Hematopoietic multipotent progenitor cell treated with erythropoietin and hydrocortisone succinate and interleukin-3 and kit ligand, for 15 days (in vitro differentiated cells): ENCODE results near the gene GPR55.

Experiments
- DNase-seq: peaks from one replicate; pipeline ENCODE4 v3.0.0-alpha.2; 2015; ENCODE audit warnings: low spot score

Gene GPR55

GRCh38 chr2:230919240-230919639, 5.8 kb downstream of the GPR55 start:
- DNase-seq = no peak

GRCh38 chr2:230916218-230916617, 8.8 kb downstream of the GPR55 start:
- DNase-seq = no peak

- no peak for DNase-seq
These were observed 9.7 kb downstream of the GPR55 start for GRCh38 chr2:230915319-230915718.

DNA sequence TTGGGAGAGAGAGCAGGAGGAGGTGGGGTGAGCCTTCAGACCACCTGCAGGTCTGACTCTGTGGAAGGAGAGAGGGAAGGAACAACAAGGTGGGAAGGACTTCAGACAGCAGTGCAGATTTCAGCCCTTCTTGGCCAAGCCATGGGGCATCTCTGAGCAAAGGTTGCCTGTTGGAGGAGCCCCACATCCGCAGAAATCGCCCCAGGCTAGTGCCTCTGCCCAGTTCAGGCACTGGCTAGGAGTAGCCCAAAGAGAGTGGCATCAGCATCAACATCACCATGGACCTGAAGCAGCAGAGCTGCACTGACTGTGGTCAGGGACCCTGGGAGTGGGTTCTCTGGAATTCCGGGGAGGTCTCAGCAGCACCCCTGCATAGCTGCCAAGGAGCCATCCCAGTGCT, 10.2 kb downstream of the GPR55 start:
- no peak for DNase-seq

GRCh38 chr2:230913406-230914143, 11.5 kb downstream of the GPR55 start:
- DNase-seq = no peak

DNA sequence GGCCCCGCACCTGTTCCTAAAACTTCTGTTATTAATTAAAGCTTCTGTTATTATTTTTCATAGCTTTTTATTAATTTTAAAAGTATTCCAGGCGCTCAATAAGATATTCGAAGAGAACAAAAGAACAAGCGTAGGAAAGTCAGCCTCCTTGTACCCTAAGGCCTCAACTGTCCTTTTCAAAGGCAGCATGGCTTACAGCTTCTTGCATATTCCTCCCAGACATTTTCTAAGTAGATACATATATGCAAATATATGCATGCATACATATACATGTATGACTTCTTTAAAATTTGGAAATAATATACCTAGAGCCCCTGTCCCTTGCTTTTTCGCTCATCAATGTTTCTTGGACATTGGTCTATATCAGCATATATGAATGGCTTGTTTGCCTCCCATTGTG, 12.3 kb downstream of the GPR55 start:
- no peak for DNase-seq

GRCh38 chr2:230912046-230912445, 13.0 kb downstream of the GPR55 start:
- no peak for DNase-seq

DNA sequence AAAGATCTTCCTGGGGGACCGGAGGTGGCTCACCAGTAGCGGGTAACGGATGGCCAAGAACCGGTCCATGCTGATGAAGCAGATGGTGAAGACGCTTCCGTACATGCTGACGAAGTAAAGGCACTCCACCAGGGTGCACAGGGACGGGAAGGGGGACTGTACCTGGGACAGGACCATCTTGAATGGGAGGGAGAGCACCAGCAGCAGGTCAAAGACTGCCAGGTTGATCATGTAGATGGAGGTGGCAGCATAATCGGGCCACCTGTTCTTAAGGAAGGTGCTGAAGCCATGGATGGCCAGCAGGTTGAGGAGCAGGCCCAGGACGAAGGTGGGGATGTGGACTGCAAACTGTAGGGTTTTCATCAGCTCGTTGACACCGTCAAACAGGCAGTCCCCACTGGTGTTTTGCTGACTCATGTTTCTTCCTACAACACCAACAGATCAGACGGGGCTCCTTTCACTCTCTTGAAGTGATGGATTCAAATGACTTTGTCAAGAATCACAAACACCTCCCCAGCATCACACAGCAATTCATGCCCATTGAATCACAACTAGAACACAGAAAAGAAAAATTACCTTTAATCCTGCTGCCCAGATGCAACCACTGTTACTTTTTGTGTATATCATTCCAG, 14.4 kb downstream of the GPR55 start:
- no peak for DNase-seq

- no peak for DNase-seq
These were observed 15.0 kb downstream of the GPR55 start for GRCh38 chr2:230909841-230910545.

DNA sequence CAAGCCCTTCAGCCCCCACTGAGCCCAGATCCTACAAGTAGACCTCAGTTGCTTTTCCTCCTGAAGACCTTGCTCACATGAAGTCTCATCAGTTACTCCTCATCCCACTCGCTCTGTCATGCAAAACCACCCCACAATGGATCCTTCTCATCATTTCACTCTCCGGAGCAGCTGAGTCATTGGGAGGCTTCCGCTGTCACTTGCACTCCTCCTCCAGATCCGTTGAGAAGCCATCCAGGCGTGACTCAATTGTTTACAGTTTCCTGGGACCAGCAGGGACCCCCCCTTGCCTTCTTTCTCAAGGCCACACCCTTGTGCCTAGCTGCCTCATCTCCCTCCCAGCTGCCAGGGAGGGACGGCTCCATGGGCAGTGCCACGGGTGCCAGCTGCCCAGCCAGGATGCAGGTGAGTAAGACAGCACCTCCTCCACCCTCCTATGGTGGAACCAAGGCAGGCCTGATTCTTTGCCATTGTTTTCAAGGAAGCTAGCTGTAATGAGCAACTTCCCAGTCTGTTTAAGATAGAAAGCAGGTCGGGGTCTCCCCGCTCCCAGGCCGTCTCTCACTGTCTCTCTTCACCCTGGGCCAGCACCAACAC, 16.3 kb downstream of the GPR55 start:
- no peak for DNase-seq

DNA sequence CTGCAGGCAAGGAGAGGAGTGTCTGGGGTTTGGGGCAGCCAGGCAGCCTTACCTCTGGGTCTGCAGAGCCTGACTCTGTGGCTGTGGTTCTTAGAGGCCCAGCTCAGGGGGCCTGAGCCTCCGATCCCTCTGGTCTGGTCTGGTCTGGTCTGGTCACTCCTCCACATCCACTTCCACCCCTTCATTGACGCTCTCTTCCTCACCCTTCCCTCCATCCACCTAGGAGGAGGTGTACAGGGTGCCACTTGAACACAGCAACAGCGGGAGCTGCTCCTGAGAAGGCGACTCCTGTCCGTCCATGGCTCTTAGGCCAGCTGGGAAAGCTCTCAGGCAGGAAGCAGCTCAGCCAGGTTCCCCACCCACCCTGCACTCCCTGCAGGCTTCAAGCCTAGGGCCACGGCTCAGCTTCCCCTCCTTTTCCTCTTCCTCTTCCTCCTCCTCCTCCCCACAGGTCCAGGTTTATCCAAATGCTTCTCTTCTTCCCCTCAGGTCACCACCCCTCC, 16.9 kb downstream of the GPR55 start:
- no peak for DNase-seq

GRCh38 chr2:230907361-230908091, 17.5 kb downstream of the GPR55 start:
- DNase-seq = no peak

DNA sequence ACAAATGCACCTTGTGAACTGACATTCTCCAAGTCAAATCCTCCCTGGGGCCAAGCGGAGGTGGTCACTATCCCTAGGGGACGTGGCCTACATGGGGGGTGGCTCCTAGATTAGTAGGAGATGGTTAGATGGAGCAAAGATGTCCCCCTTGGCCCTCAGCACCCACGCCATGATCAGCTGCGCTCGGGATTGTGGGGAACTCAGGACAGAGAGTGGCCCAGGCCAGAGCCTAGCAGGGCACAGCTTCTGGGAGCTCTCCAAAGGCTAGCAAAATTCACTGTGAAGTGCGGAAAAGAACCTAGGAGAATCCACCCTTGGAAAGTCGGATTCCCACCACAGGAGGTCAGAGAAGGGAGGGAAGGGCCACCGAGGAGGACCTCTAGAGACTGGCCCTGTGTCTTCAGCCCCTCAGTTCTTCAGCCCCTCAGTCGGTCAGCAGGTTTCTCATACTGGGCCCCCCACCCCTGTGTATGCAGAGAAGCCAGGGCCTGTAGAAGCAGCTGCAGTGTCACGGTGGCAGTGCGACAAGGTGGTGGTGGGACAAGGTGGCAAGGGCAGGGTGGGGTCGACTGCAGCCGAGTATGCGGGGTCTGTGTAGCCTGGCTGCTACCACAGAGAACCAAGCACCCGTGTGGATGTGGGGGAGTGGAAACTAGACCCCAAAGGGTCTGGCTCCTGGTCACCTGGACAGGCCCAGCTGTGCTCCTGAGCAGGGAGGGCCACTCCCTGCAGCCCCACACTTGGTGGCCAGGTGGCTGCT, 18.4 kb downstream of the GPR55 start:
- no peak for DNase-seq

GRCh38 chr2:230905448-230906421, 19.3 kb downstream of the GPR55 start:
- DNase-seq = no peak

DNA sequence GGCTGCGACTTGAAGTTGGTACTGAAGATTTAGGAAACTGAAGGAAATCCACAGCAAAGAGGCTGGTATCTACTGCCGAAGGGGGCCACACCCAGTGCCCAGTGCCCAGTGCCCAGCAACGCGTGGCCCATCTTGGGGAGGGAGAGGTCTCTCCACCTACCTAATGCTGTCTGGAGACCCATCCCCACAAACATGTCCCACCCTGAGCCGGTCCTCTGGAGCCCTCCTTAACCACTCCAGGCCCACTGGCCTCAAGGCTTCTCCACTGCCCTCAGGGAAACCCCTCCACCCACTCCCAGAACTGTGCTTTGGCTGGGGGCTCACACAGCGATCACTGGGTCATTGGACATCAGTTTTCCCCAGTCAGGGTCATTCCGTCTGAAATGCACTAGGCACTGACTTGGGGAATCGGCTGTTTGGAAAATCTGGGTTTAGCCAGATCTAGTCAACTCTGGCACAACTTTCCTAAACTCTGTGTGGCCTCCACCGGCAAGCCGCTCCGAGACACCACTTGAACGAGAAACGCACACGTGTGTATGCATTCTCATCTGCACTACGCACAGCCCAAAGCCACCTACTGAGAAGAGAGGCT, 20.1 kb downstream of the GPR55 start:
- no peak for DNase-seq

GRCh38 chr2:230903231-230904150, 21.6 kb downstream of the GPR55 start:
- no peak for DNase-seq

DNA sequence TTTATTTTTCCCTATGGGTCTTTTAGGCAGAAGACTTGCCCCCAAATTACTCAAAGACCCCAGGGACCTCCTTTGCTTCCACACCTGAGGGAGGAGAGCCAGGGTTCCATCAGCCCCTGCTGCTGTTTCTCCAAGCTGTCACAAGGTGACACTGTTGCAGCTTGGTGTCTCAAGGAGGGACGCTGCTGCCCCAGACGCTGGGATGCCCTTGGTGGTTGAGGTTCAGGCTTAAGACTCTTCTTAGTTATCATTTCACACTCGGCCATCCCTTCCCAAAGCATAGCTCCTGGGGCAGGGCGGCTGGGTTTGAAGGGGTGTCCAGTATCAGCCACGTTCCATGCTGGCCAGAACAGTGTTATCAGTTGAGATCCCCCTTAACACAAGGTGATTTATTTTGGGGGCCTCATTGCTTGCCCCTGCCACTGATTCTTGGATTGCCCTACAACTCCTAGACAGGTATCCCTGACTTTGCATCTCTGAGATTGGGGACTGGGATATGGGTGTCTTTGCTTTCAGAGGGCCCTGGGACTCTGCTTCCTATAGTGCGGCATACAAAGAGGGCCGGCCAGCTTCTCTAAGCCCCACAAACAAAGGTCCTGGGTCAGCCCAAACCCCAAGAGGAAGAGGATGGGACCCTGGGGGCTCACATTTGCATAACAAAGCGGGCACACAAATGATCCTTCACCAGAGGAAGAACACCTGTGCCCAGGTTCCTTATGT, 22.7 kb downstream of the GPR55 start:
- no peak for DNase-seq

DNA sequence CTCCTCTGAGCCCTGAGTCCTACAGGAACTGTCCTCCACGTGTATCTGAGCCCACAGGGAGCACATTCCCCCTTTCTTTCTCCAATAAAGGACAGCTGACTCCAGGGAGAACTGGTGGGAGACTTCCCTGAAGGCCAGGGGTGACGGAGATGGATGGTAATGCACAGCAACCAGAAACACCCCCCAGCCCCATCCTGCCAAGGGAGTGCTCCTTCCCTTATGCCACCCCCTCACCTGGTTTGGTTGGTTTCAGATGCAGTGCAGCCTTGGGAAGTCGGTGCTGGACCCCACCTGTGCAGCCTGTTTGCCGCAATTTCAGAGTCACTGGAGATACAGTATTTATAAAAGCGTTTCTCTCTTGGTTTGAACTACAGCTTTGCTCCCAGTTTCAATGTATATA, 24.0 kb downstream of the GPR55 start:
- no peak for DNase-seq
